K562 (cell line): Measurements from ENCODE around the gene TEDC1. TPM values are rescaled to one million over a fixed set of nuclear protein-coding genes. Genes with fewer than 3 reads are reported as not detected.

Experiments used
- ATAC-seq: fragments of 200-7000 bp; cut with Tn5 transposase; 3 replicates; pipeline ENCODE4 v1.9.1; 2020; ENCODE audit warnings: moderate library complexity
- BruUV-seq: library from RNA; stranded (reverse); fragments of 400-500 nt; replicated peaks from 2 replicates; lab custom pipeline; 2021; lab: Mats Ljungman, UMichigan
- CTCF ChIA-PET: fragments of 300-600 bp; formaldehyde crosslinking; extraction: SDS; loops from one replicate; lab custom pipeline; 2021; ENCODE audit warnings: low intra/inter-chr PET ratio; lab: Yijun Ruan, JAX
- POLR2A ChIA-PET: fragments of 300-600, 350-650 bp; sonication (Branson Sonifier 250); formaldehyde crosslinking; extraction: SDS; loops from one replicate; lab custom pipeline; 2021; ENCODE audit warnings: antibody characterized with exemption, inconsistent platforms; lab: Yijun Ruan, JAX
- DNase-seq, 4 experiments: peaks; one replicate each; pipeline versions ENCODE4 v3.0.0 to v3.0.0-alpha.2; 2011 to 2018; ENCODE audit warnings: low spot score in 3 of 4, mixed read lengths in 3 of 4; ENCODE audit errors: extremely low read depth in 1 of 4
- FAIRE-seq: peaks from 2 replicates; lab custom pipeline; 2011; peaks lifted over from hg19 to GRCh38; lab: Jason Lieb, UNC
- H2AFZ ChIP-seq: 2 replicates; pipeline ENCODE4 v1.6.0; 2011; ENCODE audit warnings: low read depth, low read length, control low read depth, inconsistent platforms
- H3K27ac ChIP-seq: fragments of 200-600 bp; 3 replicates; pipeline ENCODE4 v1.8.0; 2011; ENCODE audit warnings: low read depth, mild to moderate bottlenecking, control low read depth, inconsistent platforms, low read length, moderate library complexity, mixed read lengths; ENCODE audit errors: extremely low read depth
- H3K27me3 ChIP-seq, 2 experiments: fragments of 300-600 bp in 1 of 2; 2 replicates in 1 of 2; 3 replicates in 1 of 2; pipeline versions ENCODE4 v1.6.0 to v1.8.0; 2011; ENCODE audit warnings: inconsistent platforms in 2 of 2, low read length in 2 of 2, mild to moderate bottlenecking in 1 of 2, mixed read lengths in 1 of 2, moderate library complexity in 1 of 2; ENCODE audit not compliant: control insufficient read depth in 2 of 2, insufficient read depth in 2 of 2
- H3K36me3 ChIP-seq: fragments of 300-600 bp; 3 replicates; pipeline ENCODE4 v1.8.0; 2011; ENCODE audit warnings: mild to moderate bottlenecking, low read length, inconsistent platforms; ENCODE audit not compliant: control insufficient read depth, insufficient read depth
- H3K4me1 ChIP-seq, 2 experiments: fragments of 200-600 bp in 1 of 2; replicated peaks in 1 of 2; 2 replicates in 1 of 2; 3 replicates in 1 of 2; pipeline versions ENCODE4 v1.5.1 to v1.8.0; 2011; ENCODE audit warnings: inconsistent platforms in 2 of 2, low read length in 2 of 2, mild to moderate bottlenecking in 1 of 2, mixed read lengths in 1 of 2, moderate library complexity in 1 of 2; ENCODE audit not compliant: control insufficient read depth in 2 of 2, insufficient read depth in 2 of 2
- H3K4me2 ChIP-seq: 2 replicates; pipeline ENCODE4 v1.6.1; 2011; ENCODE audit warnings: low read length, control low read depth, inconsistent platforms, mixed read lengths; ENCODE audit not compliant: insufficient read depth
- H3K4me3 ChIP-seq: fragments of 200-600 bp; sonication (generic), shearing (Covaris generic); 2 replicates; pipeline ENCODE4 v1.5.1; 2016; ENCODE audit warnings: control low read depth, inconsistent platforms
- H3K79me2 ChIP-seq: fragments of 200-600 bp; 3 replicates; pipeline ENCODE4 v1.8.0; 2011; ENCODE audit warnings: low read length, inconsistent platforms; ENCODE audit not compliant: control insufficient read depth, insufficient read depth
- H3K9ac ChIP-seq, 2 experiments: 2 replicates each; pipeline versions ENCODE4 v1.6.0 to v1.6.1; 2011; ENCODE audit warnings: low read depth in 2 of 2, low read length in 2 of 2, control low read depth in 1 of 2, inconsistent platforms in 1 of 2, mild to moderate bottlenecking in 1 of 2, mixed read lengths in 1 of 2; ENCODE audit not compliant: insufficient read depth in 1 of 2
- H3K9me1 ChIP-seq: one replicate; pipeline ENCODE4 v1.6.0; 2011; ENCODE audit warnings: inconsistent platforms, mild to moderate bottlenecking, low read length, moderate library complexity; ENCODE audit not compliant: control insufficient read depth, insufficient read depth
- H3K9me3 ChIP-seq: replicated peaks from 2 replicates; pipeline ENCODE4 v1.5.1; 2011; ENCODE audit warnings: low read depth, low read length, inconsistent platforms; ENCODE audit not compliant: control insufficient read depth, insufficient read depth
- H4K20me1 ChIP-seq: replicated peaks from 2 replicates; pipeline ENCODE4 v1.6.1; 2011; ENCODE audit warnings: low read length, inconsistent platforms, mixed read lengths; ENCODE audit not compliant: control insufficient read depth, insufficient read depth
- ARID3A ChIP-seq: IDR thresholded peaks from 2 replicates; pipeline ENCODE4 v1.6.1; 2012; ENCODE audit warnings: low read depth, low read length, improper control_type of control experiment, borderline replicate concordance
- MLLT1 ChIP-seq, 2 experiments: fragments of 450-650 bp; IDR thresholded peaks; 2 replicates each; pipeline ENCODE4 v1.6.1; 2016
- PHB2 ChIP-seq: fragments of 450-650 bp; IDR thresholded peaks from 2 replicates; pipeline ENCODE4 v1.6.1; 2017; ENCODE audit warnings: low read depth
- POLR2A ChIP-seq: fragments of 450-650 bp; conservative IDR thresholded peaks from 2 replicates; pipeline ENCODE4 v1.6.1; 2016
- PTTG1 ChIP-seq: fragments of 450-650 bp; IDR thresholded peaks from 2 replicates; pipeline ENCODE4 v1.6.1; 2016; ENCODE audit warnings: low read depth, mild to moderate bottlenecking, missing genetic modification characterization, missing compliant biosample characterization
- SP1 ChIP-seq: sonication (generic); formaldehyde crosslinking; IDR thresholded peaks from 2 replicates; pipeline ENCODE4 v1.8.1; 2022; ENCODE audit warnings: mild to moderate bottlenecking, missing genetic modification reagents
- ZBTB12 ChIP-seq: fragments of 250-450 bp; sonication (Bioruptor Pico); IDR thresholded peaks from 2 replicates; pipeline ENCODE4 v1.4.0; 2020
- ZC3H11A ChIP-seq: IDR thresholded peaks from 2 replicates; pipeline ENCODE4 v1.6.1; 2012; ENCODE audit warnings: low read depth, low read length, improper control_type of control experiment
- ZNF707 ChIP-seq: fragments of 250-450 bp; sonication (Bioruptor Pico); conservative IDR thresholded peaks from 2 replicates; pipeline ENCODE4 v1.8.0; 2022; ENCODE audit warnings: inconsistent platforms, mild to moderate bottlenecking, moderate library complexity
- WGBS: fragments of 100-300 bp; shearing (Covaris generic); methylation state at CpG from one replicate; pipeline ENCODE4 v1.1.6; 2016; ENCODE audit warnings: low coverage, mixed read lengths; ENCODE audit not compliant: insufficient coverage; ENCODE audit errors: missing lambda C conversion rate; 5-methylcytosine and 5-hydroxymethylcytosine counted together
- in situ Hi-C: fragments of 300-500 bp; cut with MboI; formaldehyde crosslinking; loops from 4 replicates; pipeline ENCODE4 v1.15.0; 2018; ENCODE audit warnings: inconsistent platforms, mixed read lengths
- intact Hi-C: fragments of 100-400 bp; cut with micrococcal nuclease; formaldehyde crosslinking; loops from 2 replicates; pipeline ENCODE4 v1.14.2; 2022
- polyA plus RNA-seq, 8 experiments: library from polyadenylated mRNA; depleted of rRNA in 4 of 8; stranded (reverse) in 5 of 8; unstranded in 3 of 8; fragments of >200 nt; fragmentation: Nextera tagmentation in 2 of 8; fragmentation: Illumina TruSeq in 1 of 8; extraction: Ambion mirVana in 2 of 8; extraction: Trizol in 1 of 8; gene quantifications; 2 replicates each; pipeline versions ENCODE4 v1.2.1 to v1.2.3, GENCODE V29; 2011 to 2014; ENCODE audit warnings: inconsistent platforms in 1 of 8, missing spikeins in 1 of 8
- total RNA-seq, 7 experiments: library from RNA; depleted of rRNA in 6 of 7; stranded (reverse); fragments of >200 nt in 6 of 7; fragmentation: Illumina TruSeq in 2 of 7; extraction: Trizol in 2 of 7; gene quantifications; 2 replicates each; pipeline versions ENCODE4 v1.2.1 to v1.2.3, GENCODE V29; 2011 to 2021; ENCODE audit warnings: low replicate concordance in 1 of 7

Gene TEDC1
- total and polyA plus RNA-seq, 9 of the 15 experiments (the other 6 are each of a cell fraction or from before 2014, with no cell fraction given): 0.21 to 28.3 (median 5.9) TPM

GRCh38 chr14:105460116-105460515 is 30.9 kb upstream of the TEDC1 start:
- in situ Hi-C loops: no loop called here
- no peak overlapping the region for H3K4me2 ChIP-seq
- no peaks in the 10 kb centered on the region for H3K9me3 ChIP-seq
- H3K27me3 ChIP-seq: no peaks in the 10 kb centered on the region
- no TSS peak for BruUV-seq
- peaks cover 0 to 9% of the 10 kb centered on the region in 2 experiments; a peak in 2 of 5 replicates for H3K4me1 ChIP-seq
- peaks cover 69% of the 10 kb centered on the region; the same call in 2 of the 3 replicates for H3K36me3 ChIP-seq
- intact Hi-C loops: no loop called here
- 97% methylated on average over 7 of the region's 17 CpGs for WGBS
- no peak overlapping the region for H3K4me3 ChIP-seq
- no peak overlapping the region; a peak in 1 of 4 replicates for H3K9ac ChIP-seq
- POLR2A ChIA-PET: no interaction called here
- no peak overlapping the region for H3K27ac ChIP-seq
- no peaks in the 10 kb centered on the region for H4K20me1 ChIP-seq
- CTCF ChIA-PET: no interaction called here
- no peak for FAIRE-seq
- no peaks in the 10 kb centered on the region for H3K9me1 ChIP-seq
- no peak for ATAC-seq
- TF ChIP-seq POLR2A (no peak), SP1 (CRISPR knock-in tag) (no peak)
- TF ChIP-seq, all 486 proteins: peak for 0
- no peak for DNase-seq
- Histone ChIP-seq H2AFZ (no peak overlapping the region), H3K79me2 (no peaks in the 10 kb centered on the region)

- H3K79me2 ChIP-seq: no peaks in the 10 kb centered on the region
Measured at GRCh38 chr14:105460616-105461015, 30.4 kb upstream of the TEDC1 start.

More at GRCh38 chr14:105460616-105461015, 30.4 kb upstream of the TEDC1 start:
- H2AFZ ChIP-seq: no peak overlapping the region
- no peak overlapping the region; a peak in 1 of 4 replicates for H3K9ac ChIP-seq
- H3K27me3 ChIP-seq: no peaks in the 10 kb centered on the region
- no peaks in the 10 kb centered on the region for H3K9me1 ChIP-seq
- in situ Hi-C loops: no loop called here
- BruUV-seq: no TSS peak
- CTCF ChIA-PET: no interaction called here
- DNase-seq (no peak), FAIRE-seq (no peak), ATAC-seq (no peak)
- intact Hi-C loops: no loop called here
- TF ChIP-seq MLLT1 (IDR thresholded peaks at IDR 0.05) (no peak), ZNF707 (no peak), ZBTB12 (no peak), ZC3H11A (no peak), ARID3A (no peak), PHB2 (no peak), PTTG1 (tag) (no peak)
- no peaks in the 10 kb centered on the region for H3K9me3 ChIP-seq
- no peaks in the 10 kb centered on the region for H4K20me1 ChIP-seq
- no peak overlapping the region for H3K27ac ChIP-seq
- H3K4me1 ChIP-seq: peaks cover 0 to 14% of the 10 kb centered on the region in 2 experiments; a peak in 2 of 5 replicates
- POLR2A ChIA-PET: no interaction called here
- H3K4me2 ChIP-seq: no peak overlapping the region
- peaks cover 68% of the 10 kb centered on the region; the same call in 2 of the 3 replicates for H3K36me3 ChIP-seq
- H3K4me3 ChIP-seq: no peak overlapping the region
- over 99% methylated on average over 13 of the region's 17 CpGs for WGBS
